ENCODE results near the gene ZNF804B. TPM values are rescaled to one million over a fixed set of nuclear protein-coding genes. Genes with fewer than 3 reads are reported as not detected.

ZNF804B gene
- total and polyA plus RNA-seq, 2 of the 4 experiments (the other 2 are of a cell fraction), result not detected

DNA sequence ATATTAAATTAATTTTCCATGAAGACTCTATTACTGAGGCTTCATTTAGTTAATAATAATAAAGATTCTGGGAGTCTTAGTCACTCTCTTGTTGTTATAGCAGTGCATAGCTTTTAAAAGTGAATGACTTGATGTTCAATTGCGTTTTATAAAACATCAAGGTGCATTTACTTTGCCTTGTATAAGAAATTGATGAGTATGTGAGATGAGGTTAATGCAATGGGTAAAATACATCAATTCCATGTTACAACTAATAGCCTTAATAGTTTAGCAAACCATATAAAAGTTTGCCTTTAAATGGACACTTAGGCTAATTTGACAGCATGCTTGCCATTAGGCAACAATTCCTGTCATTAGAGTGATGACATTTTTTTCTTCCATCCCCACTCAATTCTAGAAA, 209.7 kb downstream of the ZNF804B start:
- TF ChIP-seq SMC3 (IDR thresholded peaks at IDR 0.05; ENCODE audit: low read depth, low read length) (no peak), RAD21 (IDR thresholded peaks at IDR 0.05; ENCODE audit: low read length) (no peak), RFX5 (IDR thresholded peaks at IDR 0.05; ENCODE audit: low read depth, low read length) (no peak), RCOR1 (IDR thresholded peaks at IDR 0.05; ENCODE audit: insufficient replicate concordance, low read length) (no peak), NFE2L2 (IDR thresholded peaks at IDR 0.05; ENCODE audit: low read depth, low read length) (no peak), MAZ (IDR thresholded peaks at IDR 0.05; ENCODE audit: borderline replicate concordance, low read depth, low read length) (no peak), MAFK (IDR thresholded peaks at IDR 0.05; ENCODE audit: low read depth, low read length) (no peak), MXI1 (IDR thresholded peaks at IDR 0.05; ENCODE audit: borderline replicate concordance, low read depth, low read length) (no peak), CEBPB (IDR thresholded peaks at IDR 0.05; ENCODE audit: low read depth, low read length) (no peak), BHLHE40 (IDR thresholded peaks at IDR 0.05; ENCODE audit: low read depth, low read length) (no peak), CHD1 (IDR thresholded peaks at IDR 0.05; ENCODE audit: low read depth, low read length) (no peak), FOS (IDR thresholded peaks at IDR 0.05; ENCODE audit: low read depth, low read length) (no peak)
- TF ChIP-seq, protein P1, sequence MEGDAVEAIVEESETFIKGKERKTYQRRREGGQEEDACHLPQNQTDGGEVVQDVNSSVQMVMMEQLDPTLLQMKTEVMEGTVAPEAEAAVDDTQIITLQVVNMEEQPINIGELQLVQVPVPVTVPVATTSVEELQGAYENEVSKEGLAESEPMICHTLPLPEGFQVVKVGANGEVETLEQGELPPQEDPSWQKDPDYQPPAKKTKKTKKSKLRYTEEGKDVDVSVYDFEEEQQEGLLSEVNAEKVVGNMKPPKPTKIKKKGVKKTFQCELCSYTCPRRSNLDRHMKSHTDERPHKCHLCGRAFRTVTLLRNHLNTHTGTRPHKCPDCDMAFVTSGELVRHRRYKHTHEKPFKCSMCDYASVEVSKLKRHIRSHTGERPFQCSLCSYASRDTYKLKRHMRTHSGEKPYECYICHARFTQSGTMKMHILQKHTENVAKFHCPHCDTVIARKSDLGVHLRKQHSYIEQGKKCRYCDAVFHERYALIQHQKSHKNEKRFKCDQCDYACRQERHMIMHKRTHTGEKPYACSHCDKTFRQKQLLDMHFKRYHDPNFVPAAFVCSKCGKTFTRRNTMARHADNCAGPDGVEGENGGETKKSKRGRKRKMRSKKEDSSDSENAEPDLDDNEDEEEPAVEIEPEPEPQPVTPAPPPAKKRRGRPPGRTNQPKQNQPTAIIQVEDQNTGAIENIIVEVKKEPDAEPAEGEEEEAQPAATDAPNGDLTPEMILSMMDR (conservative IDR thresholded peaks at IDR 0.05; ENCODE audit: low read depth, low read length), result no peak
- TF ChIP-seq, protein P2, sequence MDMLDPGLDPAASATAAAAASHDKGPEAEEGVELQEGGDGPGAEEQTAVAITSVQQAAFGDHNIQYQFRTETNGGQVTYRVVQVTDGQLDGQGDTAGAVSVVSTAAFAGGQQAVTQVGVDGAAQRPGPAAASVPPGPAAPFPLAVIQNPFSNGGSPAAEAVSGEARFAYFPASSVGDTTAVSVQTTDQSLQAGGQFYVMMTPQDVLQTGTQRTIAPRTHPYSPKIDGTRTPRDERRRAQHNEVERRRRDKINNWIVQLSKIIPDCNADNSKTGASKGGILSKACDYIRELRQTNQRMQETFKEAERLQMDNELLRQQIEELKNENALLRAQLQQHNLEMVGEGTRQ (IDR thresholded peaks at IDR 0.05; ENCODE audit: low read depth, low read length), result no peak
- TF ChIP-seq, protein P3, sequence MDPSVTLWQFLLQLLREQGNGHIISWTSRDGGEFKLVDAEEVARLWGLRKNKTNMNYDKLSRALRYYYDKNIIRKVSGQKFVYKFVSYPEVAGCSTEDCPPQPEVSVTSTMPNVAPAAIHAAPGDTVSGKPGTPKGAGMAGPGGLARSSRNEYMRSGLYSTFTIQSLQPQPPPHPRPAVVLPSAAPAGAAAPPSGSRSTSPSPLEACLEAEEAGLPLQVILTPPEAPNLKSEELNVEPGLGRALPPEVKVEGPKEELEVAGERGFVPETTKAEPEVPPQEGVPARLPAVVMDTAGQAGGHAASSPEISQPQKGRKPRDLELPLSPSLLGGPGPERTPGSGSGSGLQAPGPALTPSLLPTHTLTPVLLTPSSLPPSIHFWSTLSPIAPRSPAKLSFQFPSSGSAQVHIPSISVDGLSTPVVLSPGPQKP (IDR thresholded peaks at IDR 0.05; ENCODE audit: borderline replicate concordance, low read depth, low read length), result no peak
- Histone ChIP-seq H3K9me1 (ENCODE audit: insufficient read depth, low read length) (no peaks in the 10 kb centered on the region), H3K18ac (ENCODE audit: low read depth, low read length) (no peak overlapping the region), H2BK20ac (ENCODE audit: low read depth, low read length) (no peak overlapping the region), H4K20me1 (ENCODE audit: insufficient read depth, low read length) (no peaks in the 10 kb centered on the region), H3K4ac (ENCODE audit: low read depth, low read length) (no peak overlapping the region), H2AK9ac (replicated peaks; ENCODE audit: low read depth, low read length, poor library complexity) (no peak overlapping the region), H2BK5ac (ENCODE audit: low read depth, low read length, poor library complexity, severe bottlenecking) (no peak overlapping the region), H3K27ac (ENCODE audit: insufficient read depth, low read length) (no peak overlapping the region), H3K36me3 (ENCODE audit: control insufficient read depth, insufficient read depth, low read length) (no peaks in the 10 kb centered on the region), H2AFZ (replicated peaks; ENCODE audit: low read length, poor library complexity) (no peak overlapping the region), H3K27me3 (ENCODE audit: control insufficient read depth, insufficient read depth, low read length) (no peaks in the 10 kb centered on the region), H3K79me1 (ENCODE audit: low read depth in 1 of 2, low read length in 2 of 2) (no peaks in the 10 kb centered on the region), H2BK15ac (ENCODE audit: low read depth, low read length) (no peak overlapping the region), H3K56ac (ENCODE audit: extremely low read depth, insufficient read depth, low read length) (no peak overlapping the region), H4K8ac (ENCODE audit: low read depth in 2 of 2, low read length in 2 of 2) (no peak overlapping the region), H3K9me3 (ENCODE audit: control insufficient read depth, insufficient read depth, low read length) (no peaks in the 10 kb centered on the region), H4K91ac (ENCODE audit: insufficient read depth, low read depth, low read length) (no peak overlapping the region), H3K4me3 (ENCODE audit: insufficient read depth, low read depth, low read length) (no peak overlapping the region), H3K9ac (ENCODE audit: low read depth, low read length) (no peak overlapping the region), H3K23ac (ENCODE audit: low read depth, low read length) (no peak overlapping the region), H4K5ac (ENCODE audit: low read depth, low read length) (no peak overlapping the region), H3K4me2 (ENCODE audit: low read depth, low read length) (no peak overlapping the region), H3K4me1 (ENCODE audit: control insufficient read depth, insufficient read depth, low read length) (no peaks in the 10 kb centered on the region), H2BK120ac (ENCODE audit: low read depth, low read length) (no peak overlapping the region), H3K14ac (replicated peaks; ENCODE audit: low read depth, low read length) (no peak overlapping the region), H2AK5ac (ENCODE audit: low read depth, low read length) (no peak overlapping the region)
- dilution Hi-C loops (cut with HindIII; ENCODE audit: low sequenced_read_pairs, unreplicated experiment), result no loop called here
- CTCF ChIA-PET, result no interaction called here
- POLR2A ChIA-PET (ENCODE audit: unreplicated experiment), result no interaction called here
- ATAC-seq (ENCODE audit: low read depth) (no peak), DNase-seq (no peak)
- in situ Hi-C loops (cut with MboI; ENCODE audit: low sequenced_read_pairs), result no loop called here
- no TSS peak for BruUV-seq (replicated peaks)
- intact Hi-C loops (cut with micrococcal nuclease), result no loop called here
- no CpG with 5 or more reads among the region's 1 CpG for WGBS, 2 experiments (ENCODE audit: extremely low coverage in 2 of 2, insufficient read length in 1 of 2)
